GM12878 (cell line): ENCODE measurements around the gene TNRC18.
"Not testable (repeated sequence)": the region's sequence is repeated elsewhere in the genome, so short reads cannot be mapped to it uniquely, and the experiment has no call there.

Experiments
- EGR1 ChIP-seq, 2 experiments: IDR thresholded peaks; 1 replicate in 1 of 2; 2 replicates in 1 of 2; pipeline ENCODE4 v1.6.1; 2011 to 2012; ENCODE audit warnings: low read depth in 2 of 2, low read length in 2 of 2, borderline replicate concordance in 1 of 2, mild to moderate bottlenecking in 1 of 2, moderate library complexity in 1 of 2
- GABPA ChIP-seq: IDR thresholded peaks from 2 replicates; pipeline ENCODE4 v1.6.1; 2014; ENCODE audit warnings: antibody characterized with exemption, low read depth, mild to moderate bottlenecking, inconsistent platforms
- NBN ChIP-seq: fragments of 450-650 bp; IDR thresholded peaks from 2 replicates; pipeline ENCODE4 v1.6.1; 2016
- TAF1 ChIP-seq: IDR thresholded peaks from 2 replicates; pipeline ENCODE4 v1.6.1; 2011; ENCODE audit warnings: mild to moderate bottlenecking, low read depth, low read length, borderline replicate concordance
- ZBED1 ChIP-seq: IDR thresholded peaks from 2 replicates; pipeline ENCODE4 v1.6.1; 2016; ENCODE audit warnings: borderline replicate concordance
- ZNF217 ChIP-seq: fragments of 450-650 bp; IDR thresholded peaks from 2 replicates; pipeline ENCODE4 v1.6.1; 2017; ENCODE audit warnings: antibody characterized with exemption, mild to moderate bottlenecking

GRCh38 chr7:5323800-5324781 lies 99.5 kb downstream of the TNRC18 start:
- not testable (repeated sequence) for TF ChIP-seq ZBED1; EGR1 (IDR thresholded peaks at IDR 0.05; ENCODE audit: borderline replicate concordance in 1 of 2, low read depth in 2 of 2, low read length in 2 of 2); TAF1; GABPA; ZNF217; NBN
